HL-60 (cell line): ENCODE measurements around the gene NCAPD3.
A peak's percentile ranks its signal among the peaks of the same experiment; 100 is the strongest.

ENCODE experiments used
- DNase-seq, 2 experiments: peaks; one replicate each; pipeline ENCODE4 v3.0.0-alpha.2; 2010 to 2020; ENCODE audit warnings: low read depth in 1 of 2, low spot score in 1 of 2
- H3K27ac ChIP-seq: fragments of 250-450 bp; sonication (Bioruptor Pico); replicated peaks from 2 replicates; pipeline ENCODE4 v1.5.1; 2020; ENCODE audit warnings: mild to moderate bottlenecking, moderate library complexity
- H3K27me3 ChIP-seq: fragments of 250-450 bp; sonication (Bioruptor Pico); 2 replicates; pipeline ENCODE4 v1.5.1; 2021; ENCODE audit warnings: mild to moderate bottlenecking, moderate library complexity; ENCODE audit not compliant: insufficient read depth, poor library complexity, severe bottlenecking
- H3K4me3 ChIP-seq: replicated peaks from 2 replicates; pipeline ENCODE4 v1.5.1; 2011; ENCODE audit warnings: mild to moderate bottlenecking, control low read depth, low read length; ENCODE audit not compliant: insufficient read depth
- GABPA ChIP-seq: IDR thresholded peaks from 2 replicates; pipeline ENCODE4 v1.6.1; 2012; ENCODE audit warnings: low read depth
- POLR2AphosphoS5 ChIP-seq: IDR thresholded peaks from 2 replicates; pipeline ENCODE4 v1.6.1; 2012; ENCODE audit warnings: low read depth
- SPI1 ChIP-seq: IDR thresholded peaks from 2 replicates; pipeline ENCODE4 v1.6.1; 2012; ENCODE audit warnings: low read depth, mild to moderate bottlenecking, borderline replicate concordance
- TF ChIP-seq, protein P1 (sequence below): IDR thresholded peaks from one replicate; pipeline ENCODE4 v1.5.1; 2011; ENCODE audit warnings: low read length, control low read depth, inconsistent platforms; ENCODE audit not compliant: insufficient read depth
- TF ChIP-seq, protein P2 (sequence below): IDR thresholded peaks from 2 replicates; pipeline ENCODE4 v1.6.1; 2012; ENCODE audit warnings: low read depth; ENCODE audit not compliant: insufficient replicate concordance

Gene NCAPD3

DNA sequence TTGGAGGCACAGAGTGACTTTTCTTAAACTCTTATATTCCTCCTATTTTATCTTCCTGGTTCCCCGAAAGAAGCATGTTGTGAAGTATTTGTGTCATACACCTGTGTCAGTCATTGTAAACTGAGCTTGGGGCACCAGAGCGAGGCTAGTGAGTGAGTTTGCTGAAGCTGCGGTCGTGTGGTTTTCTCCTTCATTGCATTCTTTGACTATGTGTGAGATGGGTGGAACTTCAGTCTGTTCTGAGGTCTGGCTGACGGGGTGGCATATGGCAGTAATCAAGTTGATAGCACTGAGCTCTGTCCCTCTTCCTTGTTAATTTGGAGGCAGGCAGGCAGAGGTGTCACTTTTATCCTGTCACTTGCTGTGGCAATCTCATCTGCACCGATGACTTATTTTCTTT is 4.9 kb upstream of the NCAPD3 start:
- no peak overlapping the region for H3K4me3 ChIP-seq
- H3K27me3 ChIP-seq: no peaks in the 10 kb centered on the region
- DNase-seq: peak in 1 of 2 experiments; percentile 39
- TF ChIP-seq, protein P1, sequence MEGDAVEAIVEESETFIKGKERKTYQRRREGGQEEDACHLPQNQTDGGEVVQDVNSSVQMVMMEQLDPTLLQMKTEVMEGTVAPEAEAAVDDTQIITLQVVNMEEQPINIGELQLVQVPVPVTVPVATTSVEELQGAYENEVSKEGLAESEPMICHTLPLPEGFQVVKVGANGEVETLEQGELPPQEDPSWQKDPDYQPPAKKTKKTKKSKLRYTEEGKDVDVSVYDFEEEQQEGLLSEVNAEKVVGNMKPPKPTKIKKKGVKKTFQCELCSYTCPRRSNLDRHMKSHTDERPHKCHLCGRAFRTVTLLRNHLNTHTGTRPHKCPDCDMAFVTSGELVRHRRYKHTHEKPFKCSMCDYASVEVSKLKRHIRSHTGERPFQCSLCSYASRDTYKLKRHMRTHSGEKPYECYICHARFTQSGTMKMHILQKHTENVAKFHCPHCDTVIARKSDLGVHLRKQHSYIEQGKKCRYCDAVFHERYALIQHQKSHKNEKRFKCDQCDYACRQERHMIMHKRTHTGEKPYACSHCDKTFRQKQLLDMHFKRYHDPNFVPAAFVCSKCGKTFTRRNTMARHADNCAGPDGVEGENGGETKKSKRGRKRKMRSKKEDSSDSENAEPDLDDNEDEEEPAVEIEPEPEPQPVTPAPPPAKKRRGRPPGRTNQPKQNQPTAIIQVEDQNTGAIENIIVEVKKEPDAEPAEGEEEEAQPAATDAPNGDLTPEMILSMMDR: no peak
- TF ChIP-seq, protein P2, sequence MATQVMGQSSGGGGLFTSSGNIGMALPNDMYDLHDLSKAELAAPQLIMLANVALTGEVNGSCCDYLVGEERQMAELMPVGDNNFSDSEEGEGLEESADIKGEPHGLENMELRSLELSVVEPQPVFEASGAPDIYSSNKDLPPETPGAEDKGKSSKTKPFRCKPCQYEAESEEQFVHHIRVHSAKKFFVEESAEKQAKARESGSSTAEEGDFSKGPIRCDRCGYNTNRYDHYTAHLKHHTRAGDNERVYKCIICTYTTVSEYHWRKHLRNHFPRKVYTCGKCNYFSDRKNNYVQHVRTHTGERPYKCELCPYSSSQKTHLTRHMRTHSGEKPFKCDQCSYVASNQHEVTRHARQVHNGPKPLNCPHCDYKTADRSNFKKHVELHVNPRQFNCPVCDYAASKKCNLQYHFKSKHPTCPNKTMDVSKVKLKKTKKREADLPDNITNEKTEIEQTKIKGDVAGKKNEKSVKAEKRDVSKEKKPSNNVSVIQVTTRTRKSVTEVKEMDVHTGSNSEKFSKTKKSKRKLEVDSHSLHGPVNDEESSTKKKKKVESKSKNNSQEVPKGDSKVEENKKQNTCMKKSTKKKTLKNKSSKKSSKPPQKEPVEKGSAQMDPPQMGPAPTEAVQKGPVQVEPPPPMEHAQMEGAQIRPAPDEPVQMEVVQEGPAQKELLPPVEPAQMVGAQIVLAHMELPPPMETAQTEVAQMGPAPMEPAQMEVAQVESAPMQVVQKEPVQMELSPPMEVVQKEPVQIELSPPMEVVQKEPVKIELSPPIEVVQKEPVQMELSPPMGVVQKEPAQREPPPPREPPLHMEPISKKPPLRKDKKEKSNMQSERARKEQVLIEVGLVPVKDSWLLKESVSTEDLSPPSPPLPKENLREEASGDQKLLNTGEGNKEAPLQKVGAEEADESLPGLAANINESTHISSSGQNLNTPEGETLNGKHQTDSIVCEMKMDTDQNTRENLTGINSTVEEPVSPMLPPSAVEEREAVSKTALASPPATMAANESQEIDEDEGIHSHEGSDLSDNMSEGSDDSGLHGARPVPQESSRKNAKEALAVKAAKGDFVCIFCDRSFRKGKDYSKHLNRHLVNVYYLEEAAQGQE: no peak
- TF ChIP-seq SPI1 (no peak), POLR2AphosphoS5 (no peak), GABPA (no peak)
- no peak overlapping the region for H3K27ac ChIP-seq

DNA sequence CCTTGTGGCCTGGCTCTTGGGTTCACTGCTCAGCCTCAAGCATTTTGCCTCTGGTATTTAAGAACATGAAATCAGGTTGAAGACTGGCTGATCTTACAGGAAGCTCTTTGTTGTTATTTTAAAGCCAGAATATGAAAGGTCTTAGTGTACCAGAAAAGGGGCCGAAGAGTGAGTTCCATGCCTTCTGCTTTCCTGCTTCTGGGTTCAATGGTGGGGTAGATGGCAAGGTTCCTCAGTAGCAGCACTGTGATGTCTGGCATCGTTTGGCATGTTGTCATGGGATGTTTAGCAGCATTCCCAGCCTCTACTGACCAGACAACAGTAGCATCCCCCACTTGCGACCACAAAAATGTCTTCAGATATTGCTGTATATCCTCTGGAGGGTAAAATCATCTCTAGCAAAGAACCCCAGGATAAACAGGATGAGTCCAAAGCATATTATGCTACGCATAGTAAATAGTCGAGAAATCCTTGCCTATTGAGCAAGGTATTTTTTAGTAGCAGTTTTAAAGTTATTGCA is 3.1 kb upstream of the NCAPD3 start:
- Histone ChIP-seq H3K27ac (no peak overlapping the region), H3K4me3 (no peak overlapping the region), H3K27me3 (no peaks in the 10 kb centered on the region)
- no peak for DNase-seq
- TF ChIP-seq, protein P1: no peak
- TF ChIP-seq GABPA: no peak
- no peak for TF ChIP-seq SPI1
- no peak for TF ChIP-seq POLR2AphosphoS5
- TF ChIP-seq, protein P2: no peak

DNA sequence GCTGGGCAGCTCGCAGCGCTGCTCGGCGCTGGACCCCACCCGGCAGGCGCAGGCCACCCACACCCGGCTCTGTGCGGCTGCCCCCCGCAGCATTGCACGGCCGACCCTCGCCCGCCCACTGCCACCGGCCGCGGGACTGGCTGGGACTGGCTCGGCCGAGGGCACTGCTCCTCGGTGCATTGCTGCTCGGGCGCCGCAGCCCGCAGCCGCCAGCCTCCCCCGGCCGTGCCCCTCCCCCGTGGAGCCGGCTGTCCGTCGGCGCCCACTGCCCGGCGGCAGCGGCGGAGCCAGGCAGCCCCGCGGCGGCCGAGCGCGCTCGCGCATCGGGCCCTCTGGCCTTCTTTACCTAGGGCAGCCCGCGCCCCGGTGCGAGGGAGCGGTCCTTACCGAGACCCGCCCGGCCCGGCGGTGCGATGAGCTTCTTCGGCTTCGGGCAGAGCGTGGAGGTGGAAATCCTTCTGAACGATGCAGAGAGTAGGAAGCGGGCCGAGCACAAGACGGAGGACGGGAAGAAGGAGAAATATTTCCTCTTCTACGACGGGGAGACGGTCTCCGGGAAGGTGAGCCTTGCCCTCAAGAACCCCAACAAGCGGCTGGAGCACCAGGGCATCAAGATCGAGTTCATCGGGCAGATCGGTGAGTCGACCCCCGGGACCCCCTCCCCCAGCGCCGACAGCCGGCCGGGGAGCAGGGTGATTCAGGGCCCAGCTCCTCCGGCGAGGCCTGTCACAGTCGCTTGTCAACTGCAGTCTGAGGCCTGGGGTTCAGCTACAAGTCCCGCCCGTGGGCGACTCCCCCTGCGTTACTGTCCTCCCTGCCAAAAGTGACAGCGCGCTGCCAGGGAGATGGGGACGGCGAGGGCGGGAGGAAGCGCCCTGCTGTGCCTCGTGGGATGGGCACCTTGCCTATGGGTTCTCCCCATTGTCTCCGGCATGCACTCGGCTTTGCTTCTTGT is 1.2 kb upstream of the NCAPD3 start:
- Histone ChIP-seq H3K27me3 (no peaks in the 10 kb centered on the region), H3K27ac (peak overlapping the region; percentile 79), H3K4me3 (peak overlapping the region; percentile 90)
- peak in 1 of 2 experiments; percentile 65 for DNase-seq
- TF ChIP-seq, protein P2: no peak
- TF ChIP-seq SPI1 (peak; percentile 17; the same call in 1 of the 2 replicates), POLR2AphosphoS5 (0 out of 2 replicates have a peak, but pooled peaks have one; percentile 29), GABPA (no peak)
- TF ChIP-seq, protein P1: no peak
